Measurements from ENCODE around the gene RANBP17.

RANBP17 gene

GRCh38 chr5:171205375-171205774 is 343.6 kb downstream of the RANBP17 start:
- TF ChIP-seq, protein P1, sequence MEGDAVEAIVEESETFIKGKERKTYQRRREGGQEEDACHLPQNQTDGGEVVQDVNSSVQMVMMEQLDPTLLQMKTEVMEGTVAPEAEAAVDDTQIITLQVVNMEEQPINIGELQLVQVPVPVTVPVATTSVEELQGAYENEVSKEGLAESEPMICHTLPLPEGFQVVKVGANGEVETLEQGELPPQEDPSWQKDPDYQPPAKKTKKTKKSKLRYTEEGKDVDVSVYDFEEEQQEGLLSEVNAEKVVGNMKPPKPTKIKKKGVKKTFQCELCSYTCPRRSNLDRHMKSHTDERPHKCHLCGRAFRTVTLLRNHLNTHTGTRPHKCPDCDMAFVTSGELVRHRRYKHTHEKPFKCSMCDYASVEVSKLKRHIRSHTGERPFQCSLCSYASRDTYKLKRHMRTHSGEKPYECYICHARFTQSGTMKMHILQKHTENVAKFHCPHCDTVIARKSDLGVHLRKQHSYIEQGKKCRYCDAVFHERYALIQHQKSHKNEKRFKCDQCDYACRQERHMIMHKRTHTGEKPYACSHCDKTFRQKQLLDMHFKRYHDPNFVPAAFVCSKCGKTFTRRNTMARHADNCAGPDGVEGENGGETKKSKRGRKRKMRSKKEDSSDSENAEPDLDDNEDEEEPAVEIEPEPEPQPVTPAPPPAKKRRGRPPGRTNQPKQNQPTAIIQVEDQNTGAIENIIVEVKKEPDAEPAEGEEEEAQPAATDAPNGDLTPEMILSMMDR (IDR thresholded peaks at IDR 0.05; ENCODE audit: control insufficient read depth, insufficient read depth, low read depth, low read length, missing control alignments), result no peak
- DNase-seq (ENCODE audit: low read depth), result no peak

DNA sequence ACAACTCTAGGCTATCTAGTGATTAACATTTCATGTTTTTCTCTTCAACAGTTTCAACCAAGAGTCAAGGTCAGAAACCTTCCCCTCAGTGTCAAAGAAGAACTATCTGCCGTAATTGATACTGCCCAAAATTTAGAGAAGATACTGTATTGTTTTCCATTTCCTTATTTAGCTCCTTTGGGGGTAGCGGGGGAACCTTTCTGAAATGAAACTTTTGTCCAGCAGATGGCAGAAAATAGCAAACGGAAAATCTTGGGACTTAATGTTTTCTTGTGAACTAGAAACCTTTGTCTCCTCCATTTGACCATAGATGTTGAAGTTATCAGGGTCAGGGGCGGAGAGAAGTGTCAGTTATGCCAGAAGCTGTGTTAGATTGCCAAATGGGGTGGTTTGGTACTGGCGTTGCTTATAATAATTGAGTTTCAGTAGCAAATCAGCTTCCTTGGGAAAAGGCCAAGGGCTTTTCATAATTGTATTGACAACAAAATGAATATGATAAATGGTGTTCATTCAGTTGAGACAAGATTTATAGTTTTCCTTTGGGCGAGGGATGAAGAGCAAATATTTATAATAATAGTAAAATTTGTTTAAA is 345.5 kb downstream of the RANBP17 start:
- H3K4me3 ChIP-seq (ENCODE audit: control insufficient read depth, low read depth, low read length), result no peak overlapping the region
- peak; percentile 16 for DNase-seq (ENCODE audit: low read depth)
- TF ChIP-seq, protein P1 (IDR thresholded peaks at IDR 0.05; ENCODE audit: control insufficient read depth, insufficient read depth, low read depth, low read length, missing control alignments), result peak; percentile 66

More at GRCh38 chr5:171205375-171205774, 343.6 kb downstream of the RANBP17 start:
- no peak overlapping the region for H3K4me3 ChIP-seq (ENCODE audit: control insufficient read depth, low read depth, low read length)

DNA sequence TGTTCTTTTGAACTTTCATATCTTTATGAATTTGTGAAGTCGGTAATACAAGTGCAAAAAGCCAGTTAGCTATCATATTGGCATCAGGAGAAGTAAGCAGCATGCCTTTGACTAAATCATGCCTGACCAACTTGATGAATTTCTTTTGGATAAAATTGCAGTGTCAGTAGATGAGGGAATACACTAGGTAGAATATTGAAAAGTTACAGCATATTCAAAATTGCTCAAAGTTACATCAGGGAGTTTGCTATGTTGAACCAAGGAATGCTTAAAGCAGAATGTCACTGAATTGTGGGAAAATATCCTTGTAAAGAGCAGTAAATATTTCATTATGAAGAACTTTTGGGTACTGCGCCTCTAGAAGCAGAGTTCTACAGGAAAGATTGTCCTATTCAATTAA is 360.1 kb downstream of the RANBP17 start:
- TF ChIP-seq, protein P1 (IDR thresholded peaks at IDR 0.05; ENCODE audit: control insufficient read depth, insufficient read depth, low read depth, low read length, missing control alignments), result no peak
- DNase-seq (ENCODE audit: low read depth), result no peak
- no peak overlapping the region for H3K4me3 ChIP-seq (ENCODE audit: control insufficient read depth, low read depth, low read length)

- TF ChIP-seq, protein P1 (IDR thresholded peaks at IDR 0.05; ENCODE audit: control insufficient read depth, insufficient read depth, low read depth, low read length, missing control alignments), result no peak
- no peak for DNase-seq (ENCODE audit: low read depth)
- no peak overlapping the region for H3K4me3 ChIP-seq (ENCODE audit: control insufficient read depth, low read depth, low read length)
These were observed 362.1 kb downstream of the RANBP17 start for GRCh38 chr5:171223927-171224326.

DNA sequence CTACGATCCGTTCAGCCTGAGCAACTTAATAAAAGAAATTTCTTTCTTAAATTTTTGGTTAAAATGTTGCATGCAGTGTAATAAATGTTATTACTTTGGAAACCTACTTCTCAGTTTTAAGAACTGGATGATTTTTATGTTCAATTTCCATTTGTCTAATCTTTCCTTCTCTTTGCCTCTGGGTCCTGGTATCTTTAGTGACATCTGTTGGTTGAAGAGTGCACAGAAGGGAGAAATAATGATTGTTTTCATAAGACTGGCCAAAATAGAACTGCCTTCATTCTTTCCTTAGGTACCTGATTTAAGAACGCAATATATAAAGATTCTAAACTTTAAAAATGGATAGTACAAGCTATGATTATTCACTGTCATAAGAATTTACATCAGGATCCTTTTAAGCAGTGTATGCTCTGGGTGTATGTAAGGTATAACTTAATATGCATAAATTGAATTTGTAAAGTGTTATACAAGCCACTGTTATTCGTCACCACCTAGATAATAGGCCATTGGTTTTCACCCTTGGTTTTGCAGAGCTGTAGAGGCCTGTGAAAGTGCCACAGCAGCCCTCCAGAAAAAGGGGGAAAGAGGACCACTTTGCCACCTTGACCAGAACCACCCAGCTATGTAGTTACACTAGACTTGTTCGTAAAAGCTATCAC is 364.4 kb downstream of the RANBP17 start:
- TF ChIP-seq, protein P1 (IDR thresholded peaks at IDR 0.05; ENCODE audit: control insufficient read depth, insufficient read depth, low read depth, low read length, missing control alignments), result peak; percentile 25
- H3K4me3 ChIP-seq (ENCODE audit: control insufficient read depth, low read depth, low read length), result no peak overlapping the region
- no peak for DNase-seq (ENCODE audit: low read depth)

DNA sequence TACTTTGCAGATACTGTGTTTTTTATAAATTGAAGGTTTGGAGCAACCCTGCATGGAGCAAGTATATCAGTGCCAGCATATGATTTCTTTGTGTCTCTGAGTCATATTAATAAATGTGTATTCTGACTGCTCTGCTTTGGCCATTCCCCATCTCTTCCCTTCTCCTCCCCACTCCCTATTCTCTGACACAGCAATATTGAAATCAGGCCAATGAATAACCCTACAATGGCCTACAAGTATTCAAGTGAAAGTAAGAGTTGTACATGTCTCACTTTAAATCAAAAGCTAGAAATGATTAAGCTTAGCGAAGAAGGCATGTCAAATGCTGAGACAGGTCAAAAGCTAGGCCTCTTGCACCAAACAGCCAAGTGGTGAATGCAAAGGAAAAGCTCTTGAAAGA is 365.0 kb downstream of the RANBP17 start:
- no peak for DNase-seq (ENCODE audit: low read depth)
- TF ChIP-seq, protein P1 (IDR thresholded peaks at IDR 0.05; ENCODE audit: control insufficient read depth, insufficient read depth, low read depth, low read length, missing control alignments), result no peak
- no peak overlapping the region for H3K4me3 ChIP-seq (ENCODE audit: control insufficient read depth, low read depth, low read length)
